Natural killer cell (primary cell): ENCODE results near the gene TECTB. TPM values are rescaled to one million over a fixed set of nuclear protein-coding genes. Genes with fewer than 3 reads are reported as not detected.

Source experiments
- ATAC-seq, 3 donors: fragments of 150-1000 bp in 2 of 3; fragments of 200-7000 bp in 1 of 3; cut with Tn5 transposase; 1 replicate in 1 of 3; 2 replicates in 2 of 3; pipeline ENCODE4 v1.10.0; 2021; ENCODE audit warnings: mild to moderate bottlenecking in 2 of 3, moderate library complexity in 2 of 3
- DNase-seq, 2 donors: peaks; one replicate each; pipeline versions ENCODE4 v3.0.0 to v3.0.0-alpha.2; 2013 to 2021; ENCODE audit warnings: mixed read lengths in 1 of 2
- H3K27ac ChIP-seq: one replicate; pipeline ENCODE4 v1.5.1; 2013; ENCODE audit warnings: mild to moderate bottlenecking, low read length
- H3K27me3 ChIP-seq: one replicate; pipeline ENCODE4 v1.6.1; 2013; ENCODE audit warnings: low read length; ENCODE audit not compliant: control insufficient read depth, insufficient read depth
- H3K36me3 ChIP-seq: one replicate; pipeline ENCODE4 v1.6.1; 2013; ENCODE audit warnings: low read length; ENCODE audit not compliant: control insufficient read depth, insufficient read depth
- H3K4me1 ChIP-seq: one replicate; pipeline ENCODE4 v1.6.1; 2013; ENCODE audit warnings: low read length; ENCODE audit not compliant: control insufficient read depth, insufficient read depth
- H3K4me3 ChIP-seq: one replicate; pipeline ENCODE4 v1.5.1; 2013; ENCODE audit warnings: low read length
- H3K9me3 ChIP-seq: one replicate; pipeline ENCODE4 v1.6.1; 2013; ENCODE audit warnings: low read length; ENCODE audit not compliant: control insufficient read depth, insufficient read depth
- H3K27ac Mint-ChIP-seq, 2 donors: one replicate each; pipeline ENCODE4 v1.8.0; 2022; ENCODE audit warnings: mild to moderate bottlenecking in 2 of 2, mixed read lengths in 2 of 2, moderate library complexity in 1 of 2
- H3K27me3 Mint-ChIP-seq, 2 donors: one replicate each; pipeline ENCODE4 v1.8.0; 2022; ENCODE audit warnings: low read depth in 2 of 2, mixed read lengths in 2 of 2
- H3K36me3 Mint-ChIP-seq: one replicate; pipeline ENCODE4 v1.8.0; 2022; ENCODE audit warnings: mixed read lengths
- H3K4me1 Mint-ChIP-seq, 2 donors: one replicate each; pipeline ENCODE4 v1.8.0; 2022; ENCODE audit warnings: mixed read lengths in 2 of 2
- H3K4me3 Mint-ChIP-seq: one replicate; pipeline ENCODE4 v1.8.0; 2022; ENCODE audit warnings: mild to moderate bottlenecking, moderate library complexity, mixed read lengths
- H3K9me3 Mint-ChIP-seq, 2 donors: one replicate each; pipeline ENCODE4 v1.8.0; 2022; ENCODE audit warnings: mixed read lengths in 2 of 2
- WGBS: methylation state at CpG from one replicate; pipeline ENCODE4 v1.1.7; 2013; ENCODE audit warnings: missing lambda C conversion rate; ENCODE audit not compliant: insufficient coverage; 5-methylcytosine and 5-hydroxymethylcytosine counted together
- intact Hi-C: fragments of 100-400 bp; cut with micrococcal nuclease; formaldehyde crosslinking; loops from one replicate; pipeline ENCODE4 v1.14.2; 2022
- total RNA-seq, 4 donors: library from RNA; stranded (reverse); fragments of 120-200 nt in 1 of 4; gene quantifications; one replicate each; pipeline versions ENCODE4 v1.2.3 to v1.2.4, GENCODE V29; 2013 to 2022
- TF ChIP-seq, protein P1 (sequence below): fragments of 200-600 bp; IDR thresholded peaks from one replicate; pipeline ENCODE4 v1.8.0; 2022; ENCODE audit warnings: antibody characterized with exemption

Gene TECTB
- total RNA-seq, 3 donors from 2014 or later (not counting 1 experiment from before 2014, with no cell fraction given), result not detected

- Mint-ChIP-seq H3K9me3 (no peaks in the 10 kb centered on the region), H3K4me3 (no peak overlapping the region), H3K27ac (no peak overlapping the region), H3K4me1 (no peaks in the 10 kb centered on the region), H3K36me3 (no peaks in the 10 kb centered on the region), H3K27me3 (peaks cover 0 to 3% of the 10 kb centered on the region in 2 donors)
- no peak for DNase-seq
- TF ChIP-seq, protein P1, sequence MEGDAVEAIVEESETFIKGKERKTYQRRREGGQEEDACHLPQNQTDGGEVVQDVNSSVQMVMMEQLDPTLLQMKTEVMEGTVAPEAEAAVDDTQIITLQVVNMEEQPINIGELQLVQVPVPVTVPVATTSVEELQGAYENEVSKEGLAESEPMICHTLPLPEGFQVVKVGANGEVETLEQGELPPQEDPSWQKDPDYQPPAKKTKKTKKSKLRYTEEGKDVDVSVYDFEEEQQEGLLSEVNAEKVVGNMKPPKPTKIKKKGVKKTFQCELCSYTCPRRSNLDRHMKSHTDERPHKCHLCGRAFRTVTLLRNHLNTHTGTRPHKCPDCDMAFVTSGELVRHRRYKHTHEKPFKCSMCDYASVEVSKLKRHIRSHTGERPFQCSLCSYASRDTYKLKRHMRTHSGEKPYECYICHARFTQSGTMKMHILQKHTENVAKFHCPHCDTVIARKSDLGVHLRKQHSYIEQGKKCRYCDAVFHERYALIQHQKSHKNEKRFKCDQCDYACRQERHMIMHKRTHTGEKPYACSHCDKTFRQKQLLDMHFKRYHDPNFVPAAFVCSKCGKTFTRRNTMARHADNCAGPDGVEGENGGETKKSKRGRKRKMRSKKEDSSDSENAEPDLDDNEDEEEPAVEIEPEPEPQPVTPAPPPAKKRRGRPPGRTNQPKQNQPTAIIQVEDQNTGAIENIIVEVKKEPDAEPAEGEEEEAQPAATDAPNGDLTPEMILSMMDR, result no peak
- intact Hi-C loops, result no loop called here
- no peaks in the 10 kb centered on the region for H3K36me3 ChIP-seq
- no peaks in the 10 kb centered on the region for H3K4me1 ChIP-seq
- no peak overlapping the region for H3K27ac ChIP-seq
- no peaks in the 10 kb centered on the region for H3K27me3 ChIP-seq
- WGBS, result 85% methylated on average over 8 of the region's 8 CpGs
- no peak for ATAC-seq
- H3K4me3 ChIP-seq, result no peak overlapping the region
- no peaks in the 10 kb centered on the region for H3K9me3 ChIP-seq
Observed at GRCh38 chr10:112351146-112351545, 67.9 kb downstream of the TECTB start.

GRCh38 chr10:112352044-112352443 is 68.8 kb downstream of the TECTB start:
- TF ChIP-seq, protein P1, result no peak
- Mint-ChIP-seq H3K4me1 (no peaks in the 10 kb centered on the region), H3K27me3 (peaks cover 0 to 3% of the 10 kb centered on the region in 2 donors), H3K27ac (no peak overlapping the region), H3K36me3 (no peaks in the 10 kb centered on the region), H3K4me3 (no peak overlapping the region), H3K9me3 (no peaks in the 10 kb centered on the region)
- no peak for ATAC-seq
- Histone ChIP-seq H3K36me3 (no peaks in the 10 kb centered on the region), H3K4me1 (no peaks in the 10 kb centered on the region), H3K4me3 (no peak overlapping the region), H3K27me3 (no peaks in the 10 kb centered on the region), H3K27ac (no peak overlapping the region), H3K9me3 (no peaks in the 10 kb centered on the region)
- intact Hi-C loops, result no loop called here
- DNase-seq, result no peak
- WGBS, result 58% methylated on average over 1 of the region's 3 CpGs

DNA sequence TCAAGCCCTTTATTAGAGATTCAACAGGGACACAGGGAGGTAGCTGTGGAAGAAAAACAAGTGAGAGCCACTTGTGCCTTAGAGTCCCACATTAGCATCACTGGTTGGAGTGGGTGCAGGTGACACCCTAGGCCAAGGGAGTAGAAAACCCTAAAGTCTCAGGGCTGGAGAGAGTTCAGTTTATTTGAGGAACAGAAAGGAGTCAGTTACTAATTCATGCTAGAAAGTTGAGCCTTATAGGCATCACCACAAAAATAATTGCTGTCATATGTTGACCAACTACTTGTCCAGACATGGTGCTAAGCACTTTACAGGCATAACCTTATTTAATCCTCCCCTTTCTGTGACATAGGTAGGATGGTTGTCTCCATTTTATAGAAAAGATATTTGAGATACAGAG is 69.8 kb downstream of the TECTB start:
- DNase-seq (no peak), ATAC-seq (no peak)
- H3K4me3 Mint-ChIP-seq, result no peak overlapping the region
- H3K27me3 Mint-ChIP-seq, result no peaks in the 10 kb centered on the region
- TF ChIP-seq, protein P1, result no peak
- Histone ChIP-seq H3K4me1 (no peaks in the 10 kb centered on the region), H3K9me3 (no peaks in the 10 kb centered on the region), H3K36me3 (no peaks in the 10 kb centered on the region), H3K27ac (no peak overlapping the region), H3K27me3 (no peaks in the 10 kb centered on the region), H3K4me3 (no peak overlapping the region)
- no peaks in the 10 kb centered on the region for H3K36me3 Mint-ChIP-seq
- intact Hi-C loops, result no loop called here
- H3K4me1 Mint-ChIP-seq, result no peaks in the 10 kb centered on the region
- no peaks in the 10 kb centered on the region for H3K9me3 Mint-ChIP-seq
- H3K27ac Mint-ChIP-seq, result no peak overlapping the region

Other genes starting within 250 kb of the TECTB start
- gene GPAM, start 99.6 kb upstream of the TECTB start, total RNA-seq, result 10 to 100 TPM in 1 of 3 donors, 1 to 10 TPM in 2; 4.7 to 11.7 (median 6.1) TPM
- gene ACSL5, start 90.7 kb downstream of the TECTB start, total RNA-seq, result 10 to 100 TPM; 41.7 to 71.2 (median 53.7) TPM
- 10 to 100 TPM; 29.1 to 36.1 (median 30.2) TPM for gene ZDHHC6, start 163.5 kb downstream of the TECTB start, total RNA-seq
- 10 to 100 TPM; 62.6 to 77.6 (median 68.2) TPM for gene VTI1A, start 163.8 kb downstream of the TECTB start, total RNA-seq